DMS 273 treated with DMSO at 0.1 percent for 48 hours (cell line): ENCODE results near the gene BLACAT1.
A peak's percentile ranks its signal among the peaks of the same experiment; 100 is the strongest.
"Not testable (repeated sequence)": the region's sequence is repeated elsewhere in the genome, so short reads cannot be mapped to it uniquely, and the experiment has no call there.

Experiments
- DNase-seq: peaks from one replicate; lab custom pipeline; 2025; lab: John Stamatoyannopoulos, UW

Gene BLACAT1

GRCh38 chr1:205484985-205485967 lies 29.4 kb upstream of the BLACAT1 start:
- peak; percentile 92 for DNase-seq

DNA sequence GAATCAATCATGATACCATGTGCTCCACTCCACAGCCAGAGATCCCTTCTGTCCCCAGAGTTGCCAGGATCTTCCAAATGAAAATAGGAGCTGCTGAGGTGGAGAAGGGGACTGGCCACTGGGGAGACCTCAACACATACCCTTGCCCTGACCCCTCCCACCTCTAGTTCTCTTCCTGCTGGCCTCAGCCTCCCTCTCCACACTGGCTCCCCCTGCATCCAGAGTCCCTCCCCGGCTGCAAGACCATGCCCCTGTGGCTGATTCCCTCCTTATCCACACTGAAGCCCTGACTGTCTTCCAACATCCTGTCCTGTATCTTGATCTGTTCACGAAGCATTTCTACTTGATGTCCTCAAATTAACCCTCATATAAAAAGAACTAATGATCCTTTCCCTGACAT lies 27.5 kb upstream of the BLACAT1 start:
- no peak for DNase-seq

GRCh38 chr1:205482587-205482986 lies 26.7 kb upstream of the BLACAT1 start:
- not testable (repeated sequence) for DNase-seq

DNA sequence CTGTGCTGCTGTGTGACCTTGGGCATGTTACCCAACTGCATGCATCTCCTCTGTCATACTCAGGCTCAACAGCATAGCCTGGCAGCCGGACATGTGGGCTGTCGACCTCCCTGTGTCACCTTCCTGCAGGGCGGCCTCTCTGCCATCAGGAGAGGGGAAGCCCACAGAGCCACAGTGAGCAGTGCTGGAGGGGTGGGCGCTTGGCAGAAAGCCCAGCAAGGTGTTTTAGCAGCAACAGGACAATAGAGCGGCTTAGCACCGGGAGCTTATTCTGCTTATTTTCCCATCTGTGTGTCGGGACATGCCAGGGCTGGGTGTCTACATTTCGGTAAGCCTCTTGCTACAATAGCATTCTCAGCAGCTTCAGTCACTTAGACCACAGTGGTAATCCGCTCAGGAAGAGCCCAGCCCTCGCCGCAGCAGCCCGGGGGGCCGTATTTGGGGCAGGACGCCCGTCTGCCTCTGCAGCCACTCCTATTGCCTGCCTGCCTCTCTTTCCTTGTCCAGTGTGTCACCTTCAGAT lies 25.8 kb upstream of the BLACAT1 start:
- no peak for DNase-seq

DNA sequence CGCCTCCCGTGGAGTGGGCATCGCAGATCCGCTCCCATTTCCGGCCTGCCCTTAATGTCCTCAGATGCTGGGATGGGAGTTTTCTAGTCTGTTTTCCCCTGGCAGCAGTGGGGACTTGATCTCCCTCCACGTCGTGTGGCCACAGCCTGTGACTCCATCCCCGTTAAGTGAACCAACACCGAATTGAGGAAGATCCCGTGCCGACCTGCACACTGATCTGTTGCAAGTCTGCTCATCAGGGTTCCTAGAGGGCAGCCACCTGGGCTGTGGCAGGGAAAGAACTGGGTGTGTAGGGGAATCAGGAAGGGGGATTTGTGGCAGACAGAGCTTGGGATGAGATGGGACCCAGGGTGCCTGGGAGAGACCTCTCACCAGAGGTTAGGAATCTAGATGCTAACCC lies 25.4 kb upstream of the BLACAT1 start:
- no peak for DNase-seq

GRCh38 chr1:205480349-205480985 lies 24.6 kb upstream of the BLACAT1 start:
- DNase-seq: no peak

- not testable (repeated sequence) for DNase-seq
These were observed 23.1 kb upstream of the BLACAT1 start for GRCh38 chr1:205478985-205479384.

- DNase-seq: peak; percentile 44
These were observed 22.0 kb upstream of the BLACAT1 start for GRCh38 chr1:205477759-205478247.

GRCh38 chr1:205477121-205477758 lies 21.4 kb upstream of the BLACAT1 start:
- no peak for DNase-seq

GRCh38 chr1:205476648-205477047 lies 20.8 kb upstream of the BLACAT1 start:
- no peak for DNase-seq

- no peak for DNase-seq
These were observed 20.0 kb upstream of the BLACAT1 start for GRCh38 chr1:205475855-205476254.

DNA sequence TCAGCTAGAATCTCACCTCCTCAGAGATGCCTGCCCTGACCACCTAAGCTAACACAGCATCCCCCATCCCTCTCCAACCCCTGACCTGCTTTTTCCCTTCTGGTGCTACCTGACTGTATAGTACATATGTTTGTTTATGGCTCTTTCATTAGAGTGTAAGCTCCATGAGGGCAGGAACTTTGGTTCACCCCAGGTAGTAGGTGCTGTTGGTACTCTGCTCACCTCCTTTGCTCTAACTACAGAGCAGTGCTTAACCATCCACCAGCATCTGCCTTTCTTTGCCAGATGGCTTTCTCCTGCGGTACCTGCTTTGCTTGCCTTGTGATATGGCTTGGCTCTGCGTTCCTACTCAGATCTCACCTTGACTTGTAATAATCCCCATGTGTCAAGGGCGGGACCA lies 18.7 kb upstream of the BLACAT1 start:
- DNase-seq: no peak

DNA sequence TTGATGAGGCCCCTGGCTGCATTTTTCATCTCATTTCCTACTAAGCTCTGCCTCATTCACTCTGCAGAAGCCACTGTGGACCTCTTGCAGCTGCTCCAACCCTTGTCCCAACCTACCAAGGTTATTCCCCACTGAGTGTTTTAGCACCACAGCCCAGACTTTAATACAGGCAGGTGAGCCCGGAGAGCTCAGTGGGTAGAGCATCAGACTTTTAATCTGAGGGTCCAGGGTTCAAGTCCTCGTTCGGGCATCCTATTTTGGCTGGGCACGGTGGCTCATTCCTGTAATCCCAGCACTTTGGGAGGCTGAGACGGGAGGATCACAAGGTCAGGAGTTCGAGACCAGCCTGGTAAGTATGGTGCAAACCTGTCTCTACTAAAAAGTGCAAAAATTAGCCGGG lies 18.1 kb upstream of the BLACAT1 start:
- no peak for DNase-seq

DNA sequence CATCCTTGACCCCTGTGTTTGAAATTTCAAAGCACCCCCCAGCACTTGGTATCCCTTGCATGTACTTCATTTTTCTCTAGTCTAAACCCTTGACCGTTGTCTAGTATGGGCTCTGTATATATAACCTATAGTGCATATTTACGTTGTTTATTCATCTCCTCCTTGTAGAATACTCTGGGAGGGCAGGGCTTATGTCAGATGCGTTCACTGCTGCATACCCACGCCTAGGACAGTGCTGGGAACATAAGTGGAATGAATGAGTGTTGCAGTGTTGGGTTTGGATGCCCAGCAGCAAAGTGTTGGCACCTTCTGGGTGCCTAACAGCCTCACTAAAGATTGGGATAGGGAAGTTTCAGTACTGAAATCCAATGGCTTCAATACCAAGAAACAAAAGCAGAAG lies 17.6 kb upstream of the BLACAT1 start:
- DNase-seq: no peak

DNA sequence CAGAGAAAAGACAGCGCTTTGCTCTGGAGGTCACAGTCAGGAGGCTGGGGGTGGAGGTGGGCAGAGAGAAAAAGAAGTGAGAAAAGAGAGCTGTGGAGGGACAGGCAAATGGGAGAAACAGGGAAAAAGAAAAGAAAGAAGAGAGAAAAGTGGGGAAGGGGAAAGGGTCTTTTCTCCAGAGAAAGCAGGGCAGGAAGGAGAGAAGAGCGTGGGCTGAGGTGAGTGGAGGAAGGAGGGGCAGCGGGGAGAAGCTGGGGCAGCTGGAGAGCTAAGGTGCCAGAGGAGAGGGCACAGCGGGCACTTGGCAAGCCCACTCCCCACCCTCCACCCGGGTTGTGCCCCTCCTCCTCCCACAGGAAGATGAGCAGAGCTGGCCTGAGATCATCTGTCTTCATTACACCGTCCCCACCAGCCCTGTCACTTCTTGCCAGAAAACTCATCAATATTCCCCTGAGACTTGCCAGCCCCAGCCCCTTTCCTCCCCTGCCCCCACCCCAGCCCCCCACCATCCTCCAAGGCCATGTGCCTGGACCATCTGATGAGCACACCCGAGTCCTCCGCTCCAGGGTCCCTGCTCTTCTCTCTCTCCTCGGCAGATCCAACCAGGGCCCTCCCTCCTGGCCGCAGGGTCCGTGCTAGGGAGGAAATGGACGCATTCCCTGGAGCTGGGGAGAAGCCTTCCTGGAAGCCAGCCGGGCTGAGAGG lies 17.0 kb upstream of the BLACAT1 start:
- no peak for DNase-seq

DNA sequence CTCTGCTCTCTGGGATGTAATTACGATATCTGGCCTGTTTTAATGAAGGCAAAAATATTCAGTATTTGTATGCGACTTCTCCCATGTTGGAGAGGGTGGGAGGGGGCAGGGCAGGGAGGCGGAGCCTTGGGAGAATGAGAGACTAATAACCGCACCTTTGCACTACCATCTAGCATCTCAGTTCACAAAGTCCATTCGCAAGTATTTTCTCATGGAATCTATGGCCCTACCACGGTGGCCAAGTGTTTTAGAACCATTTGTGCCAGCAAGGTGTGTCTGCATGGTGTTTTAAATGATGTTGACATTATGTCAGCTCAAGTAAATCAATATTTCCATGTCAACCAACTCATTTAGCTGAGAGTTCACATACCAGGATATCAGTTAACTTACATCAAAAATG lies 14.3 kb upstream of the BLACAT1 start:
- DNase-seq: no peak

DNA sequence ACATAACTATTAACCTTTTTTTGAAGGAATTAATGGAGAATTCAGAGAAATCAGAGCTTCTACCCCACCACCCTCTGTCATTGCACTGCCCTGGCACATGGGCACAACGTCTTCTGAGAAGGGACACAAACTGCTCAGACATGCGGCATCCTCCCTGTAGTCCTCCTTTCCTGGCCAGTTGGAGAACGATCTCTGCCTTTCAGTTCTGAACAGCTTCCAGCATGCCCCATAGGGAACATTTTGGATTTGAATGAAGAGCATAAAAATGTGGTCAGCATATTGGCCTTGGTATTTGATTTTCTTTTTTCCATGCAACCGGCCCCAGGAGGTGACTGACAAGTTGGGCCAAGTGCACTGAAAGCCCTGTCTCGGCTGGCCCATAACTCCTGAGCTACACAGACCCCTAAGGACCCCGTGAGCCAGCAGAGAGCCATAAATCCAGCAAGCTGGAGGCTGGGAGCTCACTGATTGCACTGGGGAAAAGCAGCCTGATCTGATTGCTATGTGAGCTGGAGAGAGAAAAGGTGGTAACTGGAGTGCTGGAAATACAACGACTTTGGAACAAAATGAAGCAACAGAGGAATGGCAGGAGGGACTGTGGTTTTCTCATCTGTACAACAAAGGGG lies 10.9 kb upstream of the BLACAT1 start:
- DNase-seq: no peak

- no peak for DNase-seq
These were observed 9.5 kb upstream of the BLACAT1 start for GRCh38 chr1:205465392-205465791.

DNA sequence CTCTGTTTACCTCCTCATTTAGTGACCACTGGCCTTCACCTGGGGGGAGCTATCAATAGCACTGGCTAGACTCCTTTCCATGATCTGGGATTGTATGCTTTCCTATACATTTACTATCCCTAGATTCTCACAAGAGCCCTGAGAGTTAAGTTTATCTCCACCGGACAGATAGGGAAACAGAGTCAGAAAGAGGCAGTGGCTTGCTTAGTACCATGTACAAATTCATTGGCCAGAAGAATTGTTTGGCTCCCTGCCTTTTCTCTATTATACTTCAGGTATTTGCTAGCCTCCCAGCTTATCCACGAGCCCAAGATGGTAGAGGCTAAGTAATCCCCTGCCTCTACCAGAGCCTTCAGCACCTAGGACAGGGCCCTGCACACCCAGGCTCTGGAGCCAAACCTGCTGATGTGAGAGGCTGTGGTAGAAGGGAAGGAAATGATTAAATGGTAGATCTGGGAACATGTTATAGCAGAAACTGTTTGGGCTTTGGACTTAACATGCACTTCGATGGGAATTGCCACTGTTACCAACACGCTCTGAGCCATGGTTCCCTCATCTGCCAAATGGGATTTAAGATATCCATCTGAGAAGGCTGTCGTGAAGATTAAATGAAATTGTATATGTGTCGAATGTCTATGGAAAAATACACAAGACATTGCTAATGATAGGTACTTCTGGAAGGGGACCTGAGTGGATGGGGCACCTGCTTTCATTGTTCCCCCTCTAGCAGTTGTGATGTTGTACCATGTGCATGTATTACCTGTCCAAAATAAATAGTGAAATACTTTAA lies 3.1 kb upstream of the BLACAT1 start:
- no peak for DNase-seq
